GM19240 (cell line): ENCODE measurements around the gene PURA.

Experiments
- DNase-seq: peaks from one replicate; pipeline ENCODE4 v3.0.0; 2011; ENCODE audit warnings: low spot score; ENCODE audit not compliant: insufficient read length

The PURA gene

GRCh38 chr5:140113699-140114263, at the start of gene PURA:
Gene PURA (plus strand): TSS chr5:140114109. CDS start chr5:140114182, 73 bp downstream.
- peak; percentile 68 for DNase-seq

- DNase-seq = no peak
These were observed 41.1 kb upstream of the PURA start for GRCh38 chr5:140072812-140073211.

DNA sequence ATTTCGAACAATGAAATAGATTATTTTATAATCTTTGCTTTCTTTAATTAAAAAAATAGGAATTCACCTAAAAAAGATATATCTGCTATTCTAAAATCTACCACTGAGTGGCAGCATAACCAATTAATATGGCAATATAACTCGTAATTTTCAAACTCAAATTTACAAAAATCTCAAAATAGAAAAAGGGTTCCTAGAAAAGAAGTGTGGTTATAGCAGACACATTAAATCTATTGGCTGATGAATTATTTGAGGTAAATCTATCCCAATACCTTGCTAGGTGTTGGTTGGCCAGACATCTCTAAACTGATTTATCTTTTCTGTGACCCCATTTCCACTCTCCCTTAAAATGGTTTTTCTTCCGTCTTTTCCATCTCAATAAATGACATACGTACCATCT, 40.6 kb upstream of the PURA start:
- no peak for DNase-seq

DNA sequence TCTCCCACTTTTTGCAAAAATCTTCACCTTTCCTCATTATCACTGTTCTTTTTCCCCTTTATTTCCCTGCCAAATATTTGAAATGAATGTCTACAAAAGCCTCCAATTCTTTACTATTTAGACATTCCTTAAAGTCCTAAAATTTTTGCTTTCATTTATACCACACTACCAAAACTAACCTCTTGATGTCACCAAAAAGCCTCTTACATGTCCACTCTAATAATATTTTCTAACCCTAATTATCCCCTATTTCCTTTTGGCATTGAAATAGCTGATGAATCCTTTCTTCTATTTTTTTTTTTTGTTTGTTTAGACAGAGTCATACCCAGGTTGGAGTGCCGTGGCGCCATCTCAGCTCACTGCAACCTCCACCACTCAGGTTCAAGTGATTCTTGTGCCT, 38.5 kb upstream of the PURA start:
- no peak for DNase-seq

- DNase-seq = no peak
These were observed 37.8 kb upstream of the PURA start for GRCh38 chr5:140076142-140076541.

GRCh38 chr5:140076788-140077187, 37.1 kb upstream of the PURA start:
- no peak for DNase-seq

GRCh38 chr5:140083120-140083519, 30.8 kb upstream of the PURA start:
- DNase-seq = no peak

DNA sequence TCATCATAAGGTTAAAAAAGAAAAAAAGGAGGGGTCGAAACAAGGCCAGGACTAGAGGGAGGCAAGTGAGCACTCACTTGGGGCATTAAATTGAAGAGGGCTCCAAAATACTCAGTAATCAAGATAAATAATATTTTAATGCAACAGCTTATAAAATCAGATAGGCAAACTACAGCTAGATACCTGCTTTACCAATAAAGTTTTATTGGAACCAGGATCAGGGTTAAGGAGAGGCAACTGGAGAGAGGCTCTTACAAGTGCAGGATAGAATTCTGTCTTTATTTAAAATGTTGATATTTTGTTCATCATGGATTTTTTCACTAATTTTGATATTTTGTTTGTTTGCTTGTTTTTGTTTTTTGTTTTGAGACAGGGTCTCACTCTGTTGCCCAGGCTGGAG, 30.3 kb upstream of the PURA start:
- no peak for DNase-seq

GRCh38 chr5:140084541-140084940, 29.4 kb upstream of the PURA start:
- DNase-seq = no peak

GRCh38 chr5:140090251-140090650, 23.7 kb upstream of the PURA start:
- no peak for DNase-seq

DNA sequence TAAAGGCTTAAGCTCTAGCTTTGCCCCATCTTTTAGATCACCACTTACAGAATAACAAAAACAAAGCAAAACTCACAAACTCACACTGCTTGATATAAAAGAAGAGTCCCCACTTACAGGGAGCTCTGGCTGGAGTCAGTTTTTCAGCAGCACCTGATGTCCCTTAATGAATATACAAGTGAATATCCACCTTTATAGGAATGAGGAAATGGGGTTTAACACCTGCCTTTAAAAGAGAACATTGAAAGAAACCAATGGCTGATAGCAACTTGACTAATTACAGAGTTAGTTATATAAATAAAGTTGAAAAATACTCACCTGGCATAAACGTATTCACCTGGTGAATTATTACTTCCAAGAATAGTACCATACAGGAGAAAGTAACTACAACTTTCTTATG, 20.7 kb upstream of the PURA start:
- DNase-seq = no peak

- no peak for DNase-seq
These were observed 20.0 kb upstream of the PURA start for GRCh38 chr5:140093866-140094265.

- DNase-seq = no peak
These were observed 19.0 kb upstream of the PURA start for GRCh38 chr5:140094889-140095288.

GRCh38 chr5:140101179-140101578, 12.7 kb upstream of the PURA start:
- no peak for DNase-seq

- no peak for DNase-seq
These were observed 10.8 kb upstream of the PURA start for GRCh38 chr5:140103154-140103553.

DNA sequence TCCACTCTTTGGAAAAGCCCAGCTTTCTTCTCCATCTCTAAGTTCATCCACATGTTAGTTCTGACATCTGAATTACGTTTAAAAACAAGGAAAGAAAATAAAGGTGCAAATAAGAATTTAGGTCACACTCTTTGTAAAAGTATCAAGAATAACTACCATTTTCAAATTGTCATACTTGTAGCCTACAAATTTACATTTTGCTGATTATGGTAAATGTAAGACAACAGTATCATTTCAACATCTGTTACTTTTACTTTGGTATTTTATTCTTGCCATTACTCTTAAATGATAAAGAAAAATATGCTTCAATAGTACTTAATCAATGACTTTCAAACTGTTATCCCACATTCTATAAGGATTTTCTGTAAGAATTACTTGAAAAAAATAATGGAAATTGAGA, 9.8 kb upstream of the PURA start:
- no peak for DNase-seq

GRCh38 chr5:140106101-140106500, 7.8 kb upstream of the PURA start:
- DNase-seq = no peak

- DNase-seq = no peak
These were observed 7.1 kb upstream of the PURA start for GRCh38 chr5:140106805-140107311.

GRCh38 chr5:140107312-140108092, 6.4 kb upstream of the PURA start:
- DNase-seq = peak; percentile 76

DNA sequence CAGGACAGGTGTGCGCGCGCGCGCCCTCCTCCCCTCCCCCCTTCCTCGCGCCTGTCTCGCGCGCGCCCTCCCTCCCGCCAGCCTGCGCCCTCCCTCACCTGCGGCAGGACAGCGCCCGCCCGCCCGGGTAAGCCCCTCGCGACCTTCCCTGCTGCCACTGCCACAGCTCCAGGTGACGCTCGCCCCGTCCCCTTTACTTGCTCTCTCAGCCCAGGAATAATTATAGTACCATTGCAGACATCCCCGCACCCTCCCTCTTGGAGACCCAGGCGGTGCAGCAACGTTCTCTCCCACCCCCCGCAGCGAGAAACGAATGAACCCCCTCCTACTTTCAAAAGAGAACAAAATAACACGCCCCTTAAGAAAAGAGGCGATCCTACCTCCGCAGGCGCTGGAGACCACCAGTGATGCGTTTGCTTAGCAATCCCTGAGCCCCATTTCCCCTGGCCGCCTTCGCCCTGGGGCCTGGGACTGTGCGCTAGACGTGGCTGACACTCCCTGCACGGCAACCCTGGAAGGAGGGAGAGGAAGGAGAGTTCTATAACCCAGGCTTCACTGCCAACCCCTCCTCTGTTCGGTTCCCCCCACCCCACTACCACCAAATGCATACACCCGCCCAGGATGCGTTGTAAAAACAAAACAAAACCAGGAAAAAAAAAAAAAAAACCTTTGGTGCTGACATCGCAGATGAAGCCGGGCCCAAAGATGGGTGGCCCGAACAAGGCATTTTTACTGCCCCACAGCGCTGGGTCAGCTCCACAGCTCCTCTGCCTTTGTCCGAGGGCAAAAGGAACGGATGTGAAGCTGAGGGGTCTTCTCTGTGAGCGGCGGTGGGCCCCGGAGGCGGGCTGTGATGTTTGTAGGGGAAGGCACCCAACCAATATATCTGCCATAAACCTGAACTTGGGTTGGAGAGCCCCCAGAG, 5.6 kb upstream of the PURA start:
- DNase-seq = no peak

DNA sequence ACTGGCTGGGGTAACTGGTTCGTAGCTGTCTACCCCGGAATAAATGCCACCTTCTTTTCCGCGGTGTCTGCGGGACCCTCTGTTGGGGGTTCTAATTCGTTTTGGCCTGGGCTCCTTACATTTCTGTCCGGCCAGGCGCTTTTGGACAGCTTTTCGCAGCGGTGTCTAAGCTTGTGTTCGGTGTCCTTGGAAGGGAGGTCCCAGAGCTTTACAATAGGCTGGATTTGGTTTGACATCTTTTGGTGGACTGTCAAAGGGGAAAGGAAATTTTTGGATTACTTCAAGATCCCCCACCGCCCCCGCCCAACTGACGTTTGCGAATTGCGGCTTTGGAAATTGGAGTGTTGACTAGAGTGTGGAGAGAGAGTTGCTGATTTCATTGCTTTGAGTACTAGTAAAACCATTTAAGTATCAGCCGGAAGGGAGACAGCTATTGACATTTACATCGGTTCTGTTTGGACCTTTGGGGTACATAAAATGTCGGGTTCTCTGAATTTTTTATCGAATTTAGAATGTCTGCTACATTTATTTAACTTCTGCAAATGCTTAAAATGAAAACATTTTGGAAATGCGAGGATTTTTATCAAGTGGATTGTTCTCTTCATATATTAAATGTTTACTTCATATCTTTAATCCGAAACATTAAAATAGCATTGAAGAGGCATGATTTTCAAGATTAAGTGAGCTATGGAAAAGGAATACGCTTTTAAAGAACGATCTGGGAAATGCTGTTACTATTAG, 4.7 kb upstream of the PURA start:
- no peak for DNase-seq
